Measurements from ENCODE around the gene PRR16.

DNA sequence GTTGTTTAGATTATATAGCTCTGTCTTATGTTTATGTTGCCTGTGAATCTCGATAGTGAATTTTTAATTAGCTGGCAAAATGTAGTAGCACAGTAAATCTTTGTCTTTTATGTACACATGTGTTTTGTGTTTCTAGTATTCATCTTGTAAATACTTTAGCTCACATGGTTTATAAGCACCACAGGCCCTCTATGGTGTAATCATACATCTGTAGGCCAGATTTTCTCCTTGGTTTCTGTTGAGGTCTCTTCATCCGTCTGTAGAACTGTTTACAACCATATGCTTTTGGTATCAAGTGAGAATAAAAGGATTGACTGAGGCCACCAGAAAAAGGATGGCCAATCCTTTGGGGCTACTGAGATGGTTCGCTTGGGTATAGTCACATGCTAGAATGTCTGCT lies 45.0 kb downstream of the PRR16 start:
- TF ChIP-seq, protein P1, sequence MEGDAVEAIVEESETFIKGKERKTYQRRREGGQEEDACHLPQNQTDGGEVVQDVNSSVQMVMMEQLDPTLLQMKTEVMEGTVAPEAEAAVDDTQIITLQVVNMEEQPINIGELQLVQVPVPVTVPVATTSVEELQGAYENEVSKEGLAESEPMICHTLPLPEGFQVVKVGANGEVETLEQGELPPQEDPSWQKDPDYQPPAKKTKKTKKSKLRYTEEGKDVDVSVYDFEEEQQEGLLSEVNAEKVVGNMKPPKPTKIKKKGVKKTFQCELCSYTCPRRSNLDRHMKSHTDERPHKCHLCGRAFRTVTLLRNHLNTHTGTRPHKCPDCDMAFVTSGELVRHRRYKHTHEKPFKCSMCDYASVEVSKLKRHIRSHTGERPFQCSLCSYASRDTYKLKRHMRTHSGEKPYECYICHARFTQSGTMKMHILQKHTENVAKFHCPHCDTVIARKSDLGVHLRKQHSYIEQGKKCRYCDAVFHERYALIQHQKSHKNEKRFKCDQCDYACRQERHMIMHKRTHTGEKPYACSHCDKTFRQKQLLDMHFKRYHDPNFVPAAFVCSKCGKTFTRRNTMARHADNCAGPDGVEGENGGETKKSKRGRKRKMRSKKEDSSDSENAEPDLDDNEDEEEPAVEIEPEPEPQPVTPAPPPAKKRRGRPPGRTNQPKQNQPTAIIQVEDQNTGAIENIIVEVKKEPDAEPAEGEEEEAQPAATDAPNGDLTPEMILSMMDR (IDR thresholded peaks at IDR 0.05; ENCODE audit: low read length): no peak
- TF ChIP-seq EZH2 (optimal IDR thresholded peaks at IDR 0.05; ENCODE audit: low read depth, low read length) (no peak), EZH2phosphoT487 (IDR thresholded peaks at IDR 0.05; ENCODE audit: low read length) (no peak)
